ENCODE data around the gene SUGCT. TPM values are rescaled to one million over a fixed set of nuclear protein-coding genes. Genes with fewer than 3 reads are reported as not detected.

The SUGCT gene
- total RNA-seq, 1 donor from 2014 or later, result 1.7 TPM

DNA sequence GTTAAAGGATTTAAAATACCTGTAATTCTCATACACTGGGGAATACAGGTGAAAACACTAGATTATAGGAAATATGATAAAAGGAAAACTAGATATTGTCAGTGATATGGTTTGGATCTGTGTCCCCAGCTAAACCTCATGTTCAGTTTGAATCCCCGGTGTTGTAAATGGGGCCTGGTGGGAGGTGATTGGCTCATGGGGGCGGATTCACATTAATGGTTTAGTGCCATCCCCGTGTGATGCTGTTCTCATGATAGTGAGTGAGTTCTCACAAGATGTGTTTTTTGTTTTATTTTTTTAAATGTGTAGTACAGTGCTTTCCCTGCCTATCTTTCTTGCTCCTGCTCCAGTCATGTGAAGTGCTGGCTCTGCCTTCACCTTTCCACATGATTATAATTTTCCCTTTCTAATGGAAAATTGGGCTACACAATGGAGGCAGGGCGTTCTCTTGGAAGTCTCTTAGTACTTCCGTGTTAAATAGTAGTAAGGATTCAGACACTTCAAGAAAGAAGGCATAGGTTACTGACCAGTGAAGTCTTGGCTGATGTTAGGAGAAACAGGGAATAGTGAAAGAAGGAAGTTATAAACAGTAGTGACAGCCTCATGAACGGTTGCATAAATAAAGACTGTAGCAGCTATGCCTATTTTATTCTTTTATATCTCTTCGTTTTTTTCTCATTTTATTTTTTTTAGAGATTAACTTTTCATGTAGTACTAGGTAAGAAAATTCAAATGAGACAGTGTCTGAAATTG lies 386.4 kb downstream of the SUGCT start:
- intact Hi-C loops (cut with DNase I), result no loop called here
- Histone ChIP-seq H3K4me1 (no peaks in the 10 kb centered on the region), H3K36me3 (no peaks in the 10 kb centered on the region), H3K4me3 (no peak overlapping the region), H3K9me3 (no peaks in the 10 kb centered on the region), H3K27ac (no peak overlapping the region), H3K27me3 (ENCODE audit: low read depth) (no peaks in the 10 kb centered on the region)
- TF ChIP-seq CTCF (IDR thresholded peaks at IDR 0.05), result no peak
- DNase-seq (no peak), ATAC-seq (no peak)

- no peaks in the 10 kb centered on the region for H3K4me1 ChIP-seq
- no peaks in the 10 kb centered on the region for H3K36me3 ChIP-seq
- no peaks in the 10 kb centered on the region for H3K27me3 ChIP-seq (ENCODE audit: low read depth)
- TF ChIP-seq CTCF (IDR thresholded peaks at IDR 0.05), result no peak
- no peak for ATAC-seq
- no peak for DNase-seq
- intact Hi-C loops (cut with DNase I), result no loop called here
- no peak overlapping the region for H3K27ac ChIP-seq
- no peak overlapping the region for H3K4me3 ChIP-seq
- H3K9me3 ChIP-seq, result no peaks in the 10 kb centered on the region
These were observed 391.0 kb downstream of the SUGCT start for GRCh38 chr7:40525764-40526163.

- TF ChIP-seq CTCF (IDR thresholded peaks at IDR 0.05), result no peak
- no peak overlapping the region for H3K4me3 ChIP-seq
- no peaks in the 10 kb centered on the region for H3K27me3 ChIP-seq (ENCODE audit: low read depth)
- ATAC-seq (no peak), DNase-seq (no peak)
- no peaks in the 10 kb centered on the region for H3K9me3 ChIP-seq
- no peaks in the 10 kb centered on the region for H3K36me3 ChIP-seq
- H3K27ac ChIP-seq, result no peak overlapping the region
- no peaks in the 10 kb centered on the region for H3K4me1 ChIP-seq
- intact Hi-C loops (cut with DNase I), result no loop called here
These were observed 392.3 kb downstream of the SUGCT start for GRCh38 chr7:40526951-40527715.

- no peaks in the 10 kb centered on the region for H3K36me3 ChIP-seq
- no peak overlapping the region for H3K27ac ChIP-seq
- intact Hi-C loops (cut with DNase I), result no loop called here
- no peak for ATAC-seq
- TF ChIP-seq CTCF (IDR thresholded peaks at IDR 0.05), result no peak
- H3K4me1 ChIP-seq, result no peaks in the 10 kb centered on the region
- H3K4me3 ChIP-seq, result no peak overlapping the region
- no peak for DNase-seq
- no peaks in the 10 kb centered on the region for H3K9me3 ChIP-seq
- H3K27me3 ChIP-seq (ENCODE audit: low read depth), result no peaks in the 10 kb centered on the region
These were observed 392.9 kb downstream of the SUGCT start for GRCh38 chr7:40527723-40528122.

- Histone ChIP-seq H3K27me3 (ENCODE audit: low read depth) (no peaks in the 10 kb centered on the region), H3K27ac (no peak overlapping the region), H3K36me3 (no peaks in the 10 kb centered on the region), H3K9me3 (no peaks in the 10 kb centered on the region), H3K4me1 (no peaks in the 10 kb centered on the region), H3K4me3 (no peak overlapping the region)
- intact Hi-C loops (cut with DNase I), result no loop called here
- TF ChIP-seq CTCF (IDR thresholded peaks at IDR 0.05), result no peak
- DNase-seq, result no peak
- ATAC-seq, result no peak
These were observed 395.5 kb downstream of the SUGCT start for GRCh38 chr7:40530292-40530691.

Measured in lower lobe of right lung (tissue), 2 donors.